ENCODE results near the gene UBE2Q1. TPM values are rescaled to one million over a fixed set of nuclear protein-coding genes. Genes with fewer than 3 reads are reported as not detected.
A peak's percentile ranks its signal among the peaks of the same experiment; 100 is the strongest.

The UBE2Q1 gene
- total and polyA plus RNA-seq, 10 of the 15 experiments (the other 5 are each of a cell fraction or from before 2014, with no cell fraction given): 3.9 to 82.6 (median 24.1) TPM

- TF ChIP-seq NR2C1 (IDR thresholded peaks at IDR 0.05): peak; percentile 48
- TF ChIP-seq ZNF622 (IDR thresholded peaks at IDR 0.05): no peak
- TF ChIP-seq, protein P1, sequence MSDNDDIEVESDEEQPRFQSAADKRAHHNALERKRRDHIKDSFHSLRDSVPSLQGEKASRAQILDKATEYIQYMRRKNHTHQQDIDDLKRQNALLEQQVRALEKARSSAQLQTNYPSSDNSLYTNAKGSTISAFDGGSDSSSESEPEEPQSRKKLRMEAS (IDR thresholded peaks at IDR 0.05; ENCODE audit: low read depth, low read length): peak; percentile 100
- TF ChIP-seq BACH1 (IDR thresholded peaks at IDR 0.05; ENCODE audit: borderline replicate concordance): peak; percentile 70
- TF ChIP-seq NFYB (IDR thresholded peaks at IDR 0.05; ENCODE audit: insufficient read depth, low read depth, low read length): peak; percentile 19; the same call in 1 of the 2 replicates
- no peak for TF ChIP-seq MTA3 (IDR thresholded peaks at IDR 0.05; ENCODE audit: borderline replicate concordance, low read length)
- TF ChIP-seq CREM (IDR thresholded peaks at IDR 0.05; ENCODE audit: low read depth): peak; percentile 94
- TF ChIP-seq, protein P2, sequence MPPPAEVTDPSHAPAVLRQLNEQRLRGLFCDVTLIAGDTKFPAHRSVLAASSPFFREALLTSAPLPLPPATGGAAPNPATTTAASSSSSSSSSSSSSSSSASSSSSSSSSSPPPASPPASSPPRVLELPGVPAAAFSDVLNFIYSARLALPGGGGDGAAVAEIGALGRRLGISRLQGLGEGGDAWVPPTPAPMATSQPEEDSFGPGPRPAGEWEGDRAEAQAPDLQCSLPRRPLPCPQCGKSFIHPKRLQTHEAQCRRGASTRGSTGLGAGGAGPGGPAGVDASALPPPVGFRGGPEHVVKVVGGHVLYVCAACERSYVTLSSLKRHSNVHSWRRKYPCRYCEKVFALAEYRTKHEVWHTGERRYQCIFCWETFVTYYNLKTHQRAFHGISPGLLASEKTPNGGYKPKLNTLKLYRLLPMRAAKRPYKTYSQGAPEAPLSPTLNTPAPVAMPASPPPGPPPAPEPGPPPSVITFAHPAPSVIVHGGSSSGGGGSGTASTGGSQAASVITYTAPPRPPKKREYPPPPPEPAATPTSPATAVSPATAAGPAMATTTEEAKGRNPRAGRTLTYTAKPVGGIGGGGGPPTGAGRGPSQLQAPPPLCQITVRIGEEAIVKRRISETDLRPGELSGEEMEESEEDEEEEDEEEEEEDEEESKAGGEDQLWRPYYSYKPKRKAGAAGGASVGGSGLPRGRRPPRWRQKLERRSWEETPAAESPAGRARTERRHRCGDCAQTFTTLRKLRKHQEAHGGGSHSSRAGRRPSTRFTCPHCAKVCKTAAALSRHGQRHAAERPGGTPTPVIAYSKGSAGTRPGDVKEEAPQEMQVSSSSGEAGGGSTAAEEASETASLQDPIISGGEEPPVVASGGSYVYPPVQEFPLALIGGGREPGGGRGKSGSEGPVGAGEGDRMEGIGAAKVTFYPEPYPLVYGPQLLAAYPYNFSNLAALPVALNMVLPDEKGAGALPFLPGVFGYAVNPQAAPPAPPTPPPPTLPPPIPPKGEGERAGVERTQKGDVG (CRISPR knock-in tag; IDR thresholded peaks at IDR 0.05): no peak
- peak; percentile 64 for TF ChIP-seq ELK1 (IDR thresholded peaks at IDR 0.05; ENCODE audit: low read depth, low read length)
- peak; percentile 90 for TF ChIP-seq MYC (IDR thresholded peaks at IDR 0.05; ENCODE audit: insufficient read depth, insufficient read length, insufficient replicate concordance, low read length, severe bottlenecking)
- peak; percentile 86 for TF ChIP-seq HCFC1 (IDR thresholded peaks at IDR 0.05; ENCODE audit: low read length)
- TF ChIP-seq WRNIP1 (IDR thresholded peaks at IDR 0.05; ENCODE audit: borderline replicate concordance, low read depth, low read length): no peak
- TF ChIP-seq TBL1XR1 (IDR thresholded peaks at IDR 0.05; ENCODE audit: low read depth, low read length): peak; percentile 77
- no peak for TF ChIP-seq YBX1 (IDR thresholded peaks at IDR 0.05)
- peak; percentile 77 for TF ChIP-seq POLR2A (IDR thresholded peaks at IDR 0.05; ENCODE audit: low read depth, low read length)
- peak; percentile 61 for TF ChIP-seq NRF1 (conservative IDR thresholded peaks at IDR 0.05; ENCODE audit: low read depth, low read length)
- TF ChIP-seq NBN (IDR thresholded peaks at IDR 0.05): peak; percentile 90
- no peak for TF ChIP-seq ZNF274 (IDR thresholded peaks at IDR 0.05; ENCODE audit: insufficient read depth, insufficient read length)
- no peak for TF ChIP-seq JUND (IDR thresholded peaks at IDR 0.05; ENCODE audit: low read depth, low read length)
- peak; percentile 62; the same call in 1 of the 2 replicates for TF ChIP-seq ZBTB40 (IDR thresholded peaks at IDR 0.05; ENCODE audit: borderline replicate concordance)
Measured at GRCh38 chr1:154558720-154559465, 431 bp upstream of the UBE2Q1 start (continued).

Data from GM12878 (cell line).